B cell (primary cell): ENCODE results near the gene DHH. TPM values are rescaled to one million over a fixed set of nuclear protein-coding genes. Genes with fewer than 3 reads are reported as not detected.

Experiments
- ATAC-seq: fragments of 200-7000 bp; cut with Tn5 transposase; one replicate; pipeline ENCODE4 v1.10.0; 2021; ENCODE audit warnings: low read depth, mild to moderate bottlenecking, moderate number of reproducible peaks, moderate library complexity
- CTCF ChIA-PET: fragments of 350-600 bp; sonication (Branson Sonifier 250); formaldehyde crosslinking; loops from one replicate; lab custom pipeline; 2021; ENCODE audit warnings: antibody characterized with exemption, inconsistent platforms; lab: Charles Lee
- POLR2A ChIA-PET: fragments of 350-600 bp; sonication (Branson Sonifier 250); formaldehyde crosslinking; loops from one replicate; lab custom pipeline; 2021; ENCODE audit warnings: antibody characterized with exemption; lab: Charles Lee
- DNase-seq: peaks from one replicate; pipeline ENCODE4 v3.0.0; 2013
- H2AFZ ChIP-seq: 2 replicates; pipeline ENCODE4 v1.6.1; 2012; ENCODE audit warnings: mild to moderate bottlenecking, low read depth, low read length; ENCODE audit not compliant: insufficient read depth, poor library complexity, severe bottlenecking
- H3K27ac ChIP-seq, 2 donors: 1 replicate in 1 of 2; 2 replicates in 1 of 2; pipeline ENCODE4 v1.5.1; 2012 to 2013; ENCODE audit warnings: low read length in 2 of 2, mild to moderate bottlenecking in 2 of 2, moderate library complexity in 1 of 2
- H3K27me3 ChIP-seq, 4 experiments: fragments of 200-600 bp in 1 of 4; sonication (generic) in 1 of 4; replicated peaks in 1 of 4; 1 replicate in 2 of 4; 2 replicates in 2 of 4; pipeline versions ENCODE4 v1.6.1 to v1.7.0; 2013 to 2016; ENCODE audit warnings: low read length in 3 of 4, mild to moderate bottlenecking in 2 of 4, mixed read lengths in 1 of 4, moderate library complexity in 1 of 4; ENCODE audit not compliant: insufficient read depth in 4 of 4, control insufficient read depth in 3 of 4; ENCODE audit errors: control extremely low read depth in 1 of 4
- H3K36me3 ChIP-seq, 2 experiments: replicated peaks in 1 of 2; 1 replicate in 1 of 2; 2 replicates in 1 of 2; pipeline versions ENCODE4 v1.6.1 to v1.7.1; 2013; ENCODE audit warnings: low read length in 1 of 2; ENCODE audit not compliant: insufficient read depth in 2 of 2, control insufficient read depth in 1 of 2; ENCODE audit errors: control extremely low read depth in 1 of 2, extremely low read depth in 1 of 2
- H3K4me1 ChIP-seq, 2 donors: fragments of 200-600 bp in 1 of 2; sonication (generic) in 1 of 2; 1 replicate in 1 of 2; 2 replicates in 1 of 2; pipeline versions ENCODE4 v1.5.1 to v1.6.1; 2013 to 2017; ENCODE audit warnings: low read length in 2 of 2; ENCODE audit not compliant: control insufficient read depth in 2 of 2, insufficient read depth in 2 of 2
- H3K4me2 ChIP-seq: replicated peaks from 2 replicates; pipeline ENCODE3; 2012; ENCODE audit warnings: mild to moderate bottlenecking, low read depth, low read length; ENCODE audit not compliant: poor library complexity, severe bottlenecking
- H3K4me3 ChIP-seq, 5 experiments: fragments of 200-600 bp in 1 of 5; sonication (generic) in 1 of 5; 1 replicate in 3 of 5; 2 replicates in 2 of 5; pipeline versions ENCODE4 v1.5.1 to v1.7.0; 2011 to 2016; ENCODE audit warnings: low read length in 4 of 5, mild to moderate bottlenecking in 4 of 5, low read depth in 2 of 5, control low read depth in 1 of 5, moderate library complexity in 1 of 5; ENCODE audit not compliant: insufficient read depth in 1 of 5; ENCODE audit errors: control extremely low read depth in 1 of 5, extremely low read depth in 1 of 5
- H3K79me2 ChIP-seq: fragments of 200-600 bp; sonication (generic); one replicate; pipeline ENCODE4 v1.6.0; 2016; ENCODE audit warnings: low read length; ENCODE audit not compliant: control insufficient read depth, insufficient read depth
- H3K9ac ChIP-seq: fragments of 200-600 bp; sonication (generic); 2 replicates; pipeline ENCODE4 v1.6.1; 2017; ENCODE audit warnings: mild to moderate bottlenecking, low read length, moderate library complexity
- H3K9me3 ChIP-seq, 3 donors: one replicate each; pipeline versions ENCODE4 v1.6.1 to v1.7.1; 2013; ENCODE audit warnings: low read length in 2 of 3; ENCODE audit not compliant: control insufficient read depth in 2 of 3, insufficient read depth in 1 of 3; ENCODE audit errors: control extremely low read depth in 1 of 3
- H4K20me1 ChIP-seq: 2 replicates; pipeline ENCODE4 v1.6.0; 2012; ENCODE audit warnings: mild to moderate bottlenecking, low read length; ENCODE audit not compliant: insufficient read depth, control insufficient read depth, poor library complexity, severe bottlenecking
- H3K27ac Mint-ChIP-seq: one replicate; pipeline ENCODE4 v1.8.0; 2021; ENCODE audit warnings: mixed read lengths
- H3K27me3 Mint-ChIP-seq: one replicate; pipeline ENCODE4 v1.8.0; 2021; ENCODE audit warnings: mixed read lengths
- H3K4me1 Mint-ChIP-seq: one replicate; pipeline ENCODE4 v1.8.0; 2021; ENCODE audit warnings: mixed read lengths
- H3K4me3 Mint-ChIP-seq: one replicate; pipeline ENCODE4 v1.8.0; 2021; ENCODE audit warnings: mixed read lengths
- H3K9me3 Mint-ChIP-seq: one replicate; pipeline ENCODE4 v1.8.0; 2022; ENCODE audit warnings: mixed read lengths; ENCODE audit not compliant: insufficient read depth
- EZH2 ChIP-seq: IDR thresholded peaks from 2 replicates; pipeline ENCODE4 v1.6.1; 2012; ENCODE audit warnings: borderline replicate concordance, low read depth, mild to moderate bottlenecking, moderate library complexity, low read length; ENCODE audit not compliant: insufficient read depth, poor library complexity, severe bottlenecking
- WGBS: methylation state at CpG from one replicate; pipeline ENCODE4 v1.1.5; 2013; ENCODE audit warnings: missing lambda C conversion rate; ENCODE audit not compliant: insufficient coverage; 5-methylcytosine and 5-hydroxymethylcytosine counted together
- intact Hi-C: fragments of 100-400 bp; cut with micrococcal nuclease; formaldehyde crosslinking; loops from one replicate; pipeline ENCODE4 v1.10.0; 2022
- polyA plus RNA-seq: library from polyadenylated mRNA; depleted of rRNA; stranded (reverse); fragments of >200 nt; gene quantifications from 2 replicates; pipeline ENCODE4 v1.2.3, GENCODE V29; 2012
- total RNA-seq, 2 donors: library from RNA; stranded (reverse); fragments of 120-200 nt in 1 of 2; gene quantifications; 1 replicate in 1 of 2; 2 replicates in 1 of 2; pipeline versions ENCODE4 v1.2.3 to v1.2.4, GENCODE V29; 2013 to 2022
- TF ChIP-seq, protein P1 (sequence below): fragments of 200-600 bp; IDR thresholded peaks from one replicate; pipeline ENCODE4 v1.8.0; 2022; ENCODE audit warnings: antibody characterized with exemption, mild to moderate bottlenecking

Gene DHH
- total and polyA plus RNA-seq, 2 donors (not counting 1 experiment from before 2014, with no cell fraction given): 0.07 to 0.81 TPM

- 100% methylated on average over 2 of the region's 11 CpGs for WGBS
- H3K4me1 Mint-ChIP-seq: peaks cover 19% of the 10 kb centered on the region
- H4K20me1 ChIP-seq: no peaks in the 10 kb centered on the region
- peaks cover 10% of the 10 kb centered on the region for H3K79me2 ChIP-seq
- no peak for DNase-seq
- H3K9me3 ChIP-seq: no peaks in the 10 kb centered on the region
- POLR2A ChIA-PET: interaction anchor here (0.7 to 1.9 kb wide), 3 partner anchors 39 to 64 kb away, joined by 4 to 8 read pairs (median 5); partner anchors contain the start of genes LMBR1L and TUBA1B
- H3K27ac ChIP-seq: no peak overlapping the region
- no peaks in the 10 kb centered on the region for H3K27me3 Mint-ChIP-seq
- CTCF ChIA-PET: interaction anchor here (11.4 kb wide), 1 partner anchor 16 kb away, joined by 144 read pairs; no protein-coding TSS in a partner anchor
- H3K27me3 ChIP-seq: no peaks in the 10 kb centered on the region
- H3K9me3 Mint-ChIP-seq: no peaks in the 10 kb centered on the region
- H3K4me3 Mint-ChIP-seq: no peak overlapping the region
- no peak for ATAC-seq
- intact Hi-C loops: loop anchor here (1.0 kb wide), 4 partner anchors 11 to 59 kb away; partner anchors contain the start of genes KMT2D and LMBR1L
- peaks cover 0 to 3% of the 10 kb centered on the region in 2 experiments for H3K36me3 ChIP-seq
- peaks cover 10 to 15% of the 10 kb centered on the region in 2 donors for H3K4me1 ChIP-seq
- no peak overlapping the region for H3K4me2 ChIP-seq
- no peak overlapping the region for H3K4me3 ChIP-seq
- no peak for TF ChIP-seq EZH2
- TF ChIP-seq, protein P1, sequence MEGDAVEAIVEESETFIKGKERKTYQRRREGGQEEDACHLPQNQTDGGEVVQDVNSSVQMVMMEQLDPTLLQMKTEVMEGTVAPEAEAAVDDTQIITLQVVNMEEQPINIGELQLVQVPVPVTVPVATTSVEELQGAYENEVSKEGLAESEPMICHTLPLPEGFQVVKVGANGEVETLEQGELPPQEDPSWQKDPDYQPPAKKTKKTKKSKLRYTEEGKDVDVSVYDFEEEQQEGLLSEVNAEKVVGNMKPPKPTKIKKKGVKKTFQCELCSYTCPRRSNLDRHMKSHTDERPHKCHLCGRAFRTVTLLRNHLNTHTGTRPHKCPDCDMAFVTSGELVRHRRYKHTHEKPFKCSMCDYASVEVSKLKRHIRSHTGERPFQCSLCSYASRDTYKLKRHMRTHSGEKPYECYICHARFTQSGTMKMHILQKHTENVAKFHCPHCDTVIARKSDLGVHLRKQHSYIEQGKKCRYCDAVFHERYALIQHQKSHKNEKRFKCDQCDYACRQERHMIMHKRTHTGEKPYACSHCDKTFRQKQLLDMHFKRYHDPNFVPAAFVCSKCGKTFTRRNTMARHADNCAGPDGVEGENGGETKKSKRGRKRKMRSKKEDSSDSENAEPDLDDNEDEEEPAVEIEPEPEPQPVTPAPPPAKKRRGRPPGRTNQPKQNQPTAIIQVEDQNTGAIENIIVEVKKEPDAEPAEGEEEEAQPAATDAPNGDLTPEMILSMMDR: no peak
- no peak overlapping the region for H2AFZ ChIP-seq
- no peak overlapping the region for H3K27ac Mint-ChIP-seq
- no peak overlapping the region for H3K9ac ChIP-seq
Measured at GRCh38 chr12:49070971-49071370, 23.6 kb downstream of the DHH start.
